DND-41 (cell line): ENCODE data around the gene PREP.

Experiments
- ATAC-seq: fragments of 200-7000 bp; cut with Tn5 transposase; 3 replicates; pipeline ENCODE4 v1.9.1; 2021; ENCODE audit warnings: low read depth; ENCODE audit not compliant: insufficient read depth
- DNase-seq: peaks from one replicate; pipeline ENCODE4 v3.0.0-alpha.2; 2020
- H2AFZ ChIP-seq: 2 replicates; pipeline ENCODE4 v1.6.0; 2012; ENCODE audit warnings: low read depth, low read length
- H3K27ac ChIP-seq: 2 replicates; pipeline ENCODE4 v1.5.1; 2012; ENCODE audit warnings: low read length, inconsistent platforms
- H3K27me3 ChIP-seq: fragments of 200-600 bp; sonication (generic); 2 replicates; pipeline ENCODE4 v1.6.0; 2012; ENCODE audit warnings: low read length, mild to moderate bottlenecking, inconsistent platforms; ENCODE audit not compliant: insufficient read depth, poor library complexity
- H3K36me3 ChIP-seq: 2 replicates; pipeline ENCODE4 v1.5.1; 2012; ENCODE audit warnings: low read length, inconsistent platforms; ENCODE audit not compliant: insufficient read depth
- H3K4me1 ChIP-seq: 2 replicates; pipeline ENCODE4 v1.5.1; 2012; ENCODE audit warnings: mild to moderate bottlenecking, low read length; ENCODE audit not compliant: insufficient read depth
- H3K4me2 ChIP-seq: 2 replicates; pipeline ENCODE4 v1.6.0; 2012; ENCODE audit warnings: mild to moderate bottlenecking, moderate library complexity, low read length, inconsistent platforms; ENCODE audit not compliant: insufficient read depth
- H3K4me3 ChIP-seq, 2 experiments: fragments of 200-600 bp in 1 of 2; shearing (Covaris generic) in 1 of 2; 2 replicates each; pipeline ENCODE4 v1.5.1; 2012 to 2016; ENCODE audit warnings: inconsistent platforms in 2 of 2, low read length in 2 of 2, mild to moderate bottlenecking in 2 of 2, low read depth in 1 of 2, moderate library complexity in 1 of 2
- H3K79me2 ChIP-seq: 2 replicates; pipeline ENCODE4 v1.6.0; 2012; ENCODE audit warnings: low read length, inconsistent platforms; ENCODE audit not compliant: insufficient read depth
- H3K9ac ChIP-seq: 2 replicates; pipeline ENCODE4 v1.6.0; 2012; ENCODE audit warnings: low read depth, mild to moderate bottlenecking, inconsistent platforms, low read length, moderate library complexity
- H3K9me3 ChIP-seq: 2 replicates; pipeline ENCODE4 v1.5.1; 2012; ENCODE audit warnings: low read length, moderate library complexity, mild to moderate bottlenecking, inconsistent platforms; ENCODE audit not compliant: insufficient read depth, severe bottlenecking
- H4K20me1 ChIP-seq: 2 replicates; pipeline ENCODE4 v1.6.0; 2012; ENCODE audit warnings: low read length; ENCODE audit not compliant: insufficient read depth
- EZH2 ChIP-seq: IDR thresholded peaks from 3 replicates; pipeline ENCODE4 v1.6.1; 2012; ENCODE audit warnings: borderline replicate concordance, low read depth, mild to moderate bottlenecking, moderate library complexity, low read length, inconsistent platforms; ENCODE audit not compliant: severe bottlenecking
- TF ChIP-seq, protein P1 (sequence below): IDR thresholded peaks from 2 replicates; pipeline ENCODE4 v1.5.1; 2012; ENCODE audit warnings: borderline replicate concordance, low read length, moderate library complexity, mild to moderate bottlenecking; ENCODE audit not compliant: poor library complexity, severe bottlenecking; ENCODE audit errors: extremely low read depth

The PREP gene

DNA sequence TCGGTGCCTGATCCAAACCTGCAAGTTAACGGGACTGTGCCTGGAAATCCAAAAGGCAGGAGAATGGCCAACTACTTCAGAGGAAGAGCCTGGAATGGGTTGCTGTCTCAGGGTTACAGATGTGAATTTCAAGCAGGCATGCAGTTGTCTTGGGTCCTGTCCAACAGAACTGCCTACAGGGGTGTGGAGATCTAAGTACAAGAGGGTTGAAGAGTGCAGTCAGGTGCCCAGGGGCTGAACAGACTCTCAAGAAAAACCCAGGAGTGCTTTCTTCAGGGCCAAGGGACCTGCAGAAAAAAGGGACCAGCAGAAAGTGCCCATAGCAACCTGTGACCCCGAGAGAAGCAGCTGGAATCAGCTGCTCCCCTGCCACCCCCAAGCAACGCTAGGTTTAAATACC is 71.0 kb downstream of the PREP start:
- Histone ChIP-seq H3K79me2 (no peaks in the 10 kb centered on the region), H3K9me3 (no peaks in the 10 kb centered on the region), H3K4me3 (no peak overlapping the region), H3K27ac (no peak overlapping the region), H3K4me1 (no peaks in the 10 kb centered on the region), H3K27me3 (no peaks in the 10 kb centered on the region), H3K9ac (no peak overlapping the region), H4K20me1 (0 out of 2 replicates have a peak, but pooled peaks cover 3% of the 10 kb centered on the region), H2AFZ (no peak overlapping the region), H3K4me2 (no peak overlapping the region), H3K36me3 (peaks cover 81% of the 10 kb centered on the region)
- no peak for TF ChIP-seq EZH2
- TF ChIP-seq, protein P1, sequence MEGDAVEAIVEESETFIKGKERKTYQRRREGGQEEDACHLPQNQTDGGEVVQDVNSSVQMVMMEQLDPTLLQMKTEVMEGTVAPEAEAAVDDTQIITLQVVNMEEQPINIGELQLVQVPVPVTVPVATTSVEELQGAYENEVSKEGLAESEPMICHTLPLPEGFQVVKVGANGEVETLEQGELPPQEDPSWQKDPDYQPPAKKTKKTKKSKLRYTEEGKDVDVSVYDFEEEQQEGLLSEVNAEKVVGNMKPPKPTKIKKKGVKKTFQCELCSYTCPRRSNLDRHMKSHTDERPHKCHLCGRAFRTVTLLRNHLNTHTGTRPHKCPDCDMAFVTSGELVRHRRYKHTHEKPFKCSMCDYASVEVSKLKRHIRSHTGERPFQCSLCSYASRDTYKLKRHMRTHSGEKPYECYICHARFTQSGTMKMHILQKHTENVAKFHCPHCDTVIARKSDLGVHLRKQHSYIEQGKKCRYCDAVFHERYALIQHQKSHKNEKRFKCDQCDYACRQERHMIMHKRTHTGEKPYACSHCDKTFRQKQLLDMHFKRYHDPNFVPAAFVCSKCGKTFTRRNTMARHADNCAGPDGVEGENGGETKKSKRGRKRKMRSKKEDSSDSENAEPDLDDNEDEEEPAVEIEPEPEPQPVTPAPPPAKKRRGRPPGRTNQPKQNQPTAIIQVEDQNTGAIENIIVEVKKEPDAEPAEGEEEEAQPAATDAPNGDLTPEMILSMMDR: no peak
- ATAC-seq (no peak), DNase-seq (no peak)

DNA sequence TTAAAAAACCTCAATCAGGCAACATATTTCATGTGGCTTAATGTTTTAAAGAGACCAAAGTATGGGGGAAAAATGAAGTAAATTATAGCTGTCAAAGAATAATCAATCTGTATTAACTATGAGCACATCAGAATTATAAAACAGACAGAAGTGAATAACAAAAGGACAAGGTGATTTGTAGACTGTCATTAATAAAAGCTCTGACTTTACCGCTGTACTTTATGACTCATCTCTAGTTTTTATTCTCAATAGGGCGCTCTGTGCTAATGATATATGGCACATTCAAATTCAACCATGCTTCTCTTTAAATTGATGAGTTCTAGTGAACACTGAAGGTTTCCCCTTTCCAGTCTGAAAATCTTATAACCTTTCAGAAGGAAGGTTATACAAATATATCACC is 72.0 kb downstream of the PREP start:
- Histone ChIP-seq H3K4me3 (no peak overlapping the region), H4K20me1 (0 out of 2 replicates have a peak, but pooled peaks cover 3% of the 10 kb centered on the region), H2AFZ (no peak overlapping the region), H3K4me1 (no peaks in the 10 kb centered on the region), H3K9ac (no peak overlapping the region), H3K9me3 (no peaks in the 10 kb centered on the region), H3K4me2 (no peak overlapping the region), H3K27me3 (no peaks in the 10 kb centered on the region), H3K36me3 (peaks cover 91% of the 10 kb centered on the region), H3K79me2 (no peaks in the 10 kb centered on the region), H3K27ac (no peak overlapping the region)
- TF ChIP-seq, protein P1: no peak
- no peak for TF ChIP-seq EZH2
- DNase-seq: no peak
- ATAC-seq: no peak

DNA sequence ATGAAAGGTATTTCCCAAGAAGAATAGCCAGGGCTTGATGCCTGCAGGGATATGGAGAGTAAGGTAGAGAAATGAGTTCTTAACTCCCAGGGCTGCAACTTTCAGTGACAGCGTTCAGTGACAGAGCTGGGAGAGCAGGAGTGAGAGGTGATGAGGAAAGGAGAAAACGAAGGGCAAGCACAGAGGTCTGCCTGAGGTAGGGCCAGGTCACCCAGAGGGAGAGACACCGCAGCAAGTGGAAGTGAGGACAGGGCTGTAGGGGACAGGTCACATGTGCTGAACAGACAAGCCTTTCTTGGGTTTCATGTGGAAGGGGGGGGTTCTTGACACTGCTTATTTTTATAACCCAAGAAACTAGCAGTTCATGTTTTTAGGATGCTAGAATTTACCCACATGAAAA is 72.5 kb downstream of the PREP start:
- Histone ChIP-seq H3K9me3 (no peaks in the 10 kb centered on the region), H3K4me3 (no peak overlapping the region), H4K20me1 (0 out of 2 replicates have a peak, but pooled peaks cover 3% of the 10 kb centered on the region), H2AFZ (no peak overlapping the region), H3K4me1 (no peaks in the 10 kb centered on the region), H3K4me2 (no peak overlapping the region), H3K27me3 (no peaks in the 10 kb centered on the region), H3K27ac (no peak overlapping the region), H3K36me3 (peaks cover 95% of the 10 kb centered on the region), H3K79me2 (no peaks in the 10 kb centered on the region), H3K9ac (no peak overlapping the region)
- TF ChIP-seq, protein P1: no peak
- no peak for TF ChIP-seq EZH2
- ATAC-seq (no peak), DNase-seq (no peak)
